ENCODE data around the gene AGAP6.
"Not testable (repeated sequence)": the region's sequence is repeated elsewhere in the genome, so short reads cannot be mapped to it uniquely, and the experiment has no call there.

The AGAP6 gene

GRCh38 chr10:50015596-50016220, 27.5 kb downstream of the AGAP6 start:
- not testable (repeated sequence) for H3K27me3 Mint-ChIP-seq (ENCODE audit: low read depth); H3K36me3 Mint-ChIP-seq (ENCODE audit: low read depth); H3K4me3 Mint-ChIP-seq; H3K27ac Mint-ChIP-seq; H3K9me3 Mint-ChIP-seq; H3K4me1 Mint-ChIP-seq (ENCODE audit: low read depth)

DNA sequence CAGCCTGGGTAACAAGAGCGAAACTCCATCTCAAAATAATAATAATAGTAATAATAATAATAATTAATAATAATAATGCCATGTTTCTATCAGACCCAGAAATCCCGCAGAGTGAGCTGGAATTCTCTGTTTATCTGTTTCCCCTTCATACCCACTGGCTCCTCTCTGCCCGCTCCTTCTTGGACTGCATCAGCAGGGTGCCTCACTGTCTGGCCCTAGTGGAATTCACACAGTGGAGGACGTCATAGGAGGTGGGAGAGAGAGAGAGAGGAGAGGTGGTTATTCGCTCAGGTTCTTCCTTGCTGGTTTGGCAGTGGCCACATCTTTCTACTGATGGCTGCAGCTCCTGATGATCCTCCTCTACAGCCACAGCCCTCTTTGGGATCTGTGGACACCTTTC, 28.7 kb downstream of the AGAP6 start:
- H3K36me3 Mint-ChIP-seq (ENCODE audit: low read depth); H3K27me3 Mint-ChIP-seq (ENCODE audit: low read depth); H3K9me3 Mint-ChIP-seq; H3K27ac Mint-ChIP-seq; H3K4me3 Mint-ChIP-seq; H3K4me1 Mint-ChIP-seq (ENCODE audit: low read depth): not testable (repeated sequence)

GRCh38 chr10:50017646-50018045, 29.4 kb downstream of the AGAP6 start:
- not testable (repeated sequence) for H3K27ac Mint-ChIP-seq; H3K36me3 Mint-ChIP-seq (ENCODE audit: low read depth); H3K4me1 Mint-ChIP-seq (ENCODE audit: low read depth); H3K4me3 Mint-ChIP-seq; H3K27me3 Mint-ChIP-seq (ENCODE audit: low read depth); H3K9me3 Mint-ChIP-seq

- not testable (repeated sequence) for H3K27ac Mint-ChIP-seq; H3K4me1 Mint-ChIP-seq (ENCODE audit: low read depth); H3K27me3 Mint-ChIP-seq (ENCODE audit: low read depth); H3K36me3 Mint-ChIP-seq (ENCODE audit: low read depth); H3K9me3 Mint-ChIP-seq; H3K4me3 Mint-ChIP-seq
Measured at GRCh38 chr10:50019279-50019678, 31.1 kb downstream of the AGAP6 start.

- not testable (repeated sequence) for H3K36me3 Mint-ChIP-seq (ENCODE audit: low read depth); H3K9me3 Mint-ChIP-seq; H3K27ac Mint-ChIP-seq; H3K4me1 Mint-ChIP-seq (ENCODE audit: low read depth); H3K4me3 Mint-ChIP-seq
- peaks cover 13% of the 10 kb centered on the region for H3K27me3 Mint-ChIP-seq (ENCODE audit: low read depth)
Measured at GRCh38 chr10:50020451-50021024, 32.3 kb downstream of the AGAP6 start.

DNA sequence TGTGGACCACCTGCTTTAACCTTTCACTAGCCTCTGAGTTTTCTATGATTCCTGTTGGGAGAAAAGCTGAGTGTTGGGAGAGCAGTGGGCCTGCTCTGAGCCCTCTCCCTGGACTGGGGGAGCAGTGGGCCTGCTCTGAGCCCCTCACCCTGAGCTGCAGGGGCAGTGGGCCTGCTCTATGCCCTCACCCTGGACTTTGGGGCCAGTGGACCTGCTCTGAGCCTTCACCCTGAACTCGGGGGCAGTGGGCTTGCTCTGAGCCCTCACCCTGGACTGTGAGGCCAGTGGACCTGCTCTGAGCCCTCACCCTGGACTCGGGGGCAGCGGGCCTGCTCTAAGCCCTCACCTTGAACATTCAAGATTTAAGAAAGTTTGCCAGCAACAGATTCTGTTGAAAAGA, 33.4 kb downstream of the AGAP6 start:
- H3K4me1 Mint-ChIP-seq (ENCODE audit: low read depth) = no peaks in the 10 kb centered on the region
- no peaks in the 10 kb centered on the region for H3K9me3 Mint-ChIP-seq
- no peak overlapping the region for H3K4me3 Mint-ChIP-seq
- no peaks in the 10 kb centered on the region for H3K36me3 Mint-ChIP-seq (ENCODE audit: low read depth)
- no peak overlapping the region for H3K27ac Mint-ChIP-seq
- peaks cover 17% of the 10 kb centered on the region for H3K27me3 Mint-ChIP-seq (ENCODE audit: low read depth)

GRCh38 chr10:50024716-50025383, 36.6 kb downstream of the AGAP6 start:
- not testable (repeated sequence) for H3K4me1 Mint-ChIP-seq (ENCODE audit: low read depth); H3K9me3 Mint-ChIP-seq; H3K27ac Mint-ChIP-seq; H3K36me3 Mint-ChIP-seq (ENCODE audit: low read depth); H3K4me3 Mint-ChIP-seq
- peaks cover 17% of the 10 kb centered on the region for H3K27me3 Mint-ChIP-seq (ENCODE audit: low read depth)

GRCh38 chr10:50025627-50026026, 37.4 kb downstream of the AGAP6 start:
- Mint-ChIP-seq H3K27me3 (ENCODE audit: low read depth) (peaks cover 17% of the 10 kb centered on the region), H3K4me1 (ENCODE audit: low read depth) (no peaks in the 10 kb centered on the region), H3K36me3 (ENCODE audit: low read depth) (no peaks in the 10 kb centered on the region), H3K27ac (no peak overlapping the region), H3K9me3 (no peaks in the 10 kb centered on the region), H3K4me3 (no peak overlapping the region)

- H3K9me3 Mint-ChIP-seq = no peaks in the 10 kb centered on the region
- no peaks in the 10 kb centered on the region for H3K4me1 Mint-ChIP-seq (ENCODE audit: low read depth)
- H3K27ac Mint-ChIP-seq = no peak overlapping the region
- no peaks in the 10 kb centered on the region for H3K36me3 Mint-ChIP-seq (ENCODE audit: low read depth)
- no peak overlapping the region for H3K4me3 Mint-ChIP-seq
- H3K27me3 Mint-ChIP-seq (ENCODE audit: low read depth) = peaks cover 17% of the 10 kb centered on the region
Measured at GRCh38 chr10:50027195-50027594, 39.0 kb downstream of the AGAP6 start.

GRCh38 chr10:50033481-50033880, 45.3 kb downstream of the AGAP6 start:
- no peak overlapping the region for H3K4me3 Mint-ChIP-seq
- H3K9me3 Mint-ChIP-seq = no peaks in the 10 kb centered on the region
- H3K36me3 Mint-ChIP-seq (ENCODE audit: low read depth) = no peaks in the 10 kb centered on the region
- no peaks in the 10 kb centered on the region for H3K27me3 Mint-ChIP-seq (ENCODE audit: low read depth)
- no peak overlapping the region for H3K27ac Mint-ChIP-seq
- no peaks in the 10 kb centered on the region for H3K4me1 Mint-ChIP-seq (ENCODE audit: low read depth)

- H3K9me3 Mint-ChIP-seq; H3K36me3 Mint-ChIP-seq (ENCODE audit: low read depth); H3K4me1 Mint-ChIP-seq (ENCODE audit: low read depth); H3K27ac Mint-ChIP-seq; H3K27me3 Mint-ChIP-seq (ENCODE audit: low read depth); H3K4me3 Mint-ChIP-seq: not testable (repeated sequence)
Measured at GRCh38 chr10:50035337-50035736, 47.1 kb downstream of the AGAP6 start.

DNA sequence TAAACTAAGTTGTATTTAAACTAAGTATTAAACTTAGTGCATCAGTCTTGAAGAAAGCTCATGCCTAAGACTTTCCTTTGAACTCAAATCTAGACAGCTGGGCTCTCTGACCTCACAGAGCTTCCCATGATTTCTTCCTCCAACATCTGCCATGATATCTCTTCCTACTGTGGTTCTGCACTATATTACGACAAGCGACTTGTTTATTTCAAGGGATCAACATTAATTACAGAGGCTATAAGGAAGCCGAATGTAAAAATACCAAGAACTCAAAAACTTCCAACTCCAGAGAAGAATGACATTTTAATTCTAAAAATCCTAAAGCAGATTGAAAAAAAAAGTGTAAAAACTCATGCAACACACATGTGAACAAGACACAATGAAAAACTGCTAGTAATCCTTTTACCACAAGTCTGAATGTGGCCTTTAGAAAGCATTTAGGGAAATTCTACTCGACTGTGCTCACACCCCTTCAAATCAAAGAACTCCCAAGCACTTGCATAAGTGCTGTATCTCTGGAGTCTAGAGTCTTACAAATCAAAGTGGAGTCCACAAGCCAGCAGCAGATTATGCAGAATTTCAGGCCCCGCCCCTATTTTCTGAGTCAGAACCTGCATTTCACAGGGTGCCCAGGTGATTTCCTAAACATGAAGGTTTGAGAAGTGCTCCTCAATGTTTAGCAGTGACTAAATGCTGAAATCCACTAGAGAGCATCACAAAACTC, 56.9 kb downstream of the AGAP6 start:
- Mint-ChIP-seq H3K27me3 (ENCODE audit: low read depth) (peaks cover 3% of the 10 kb centered on the region), H3K27ac (no peak overlapping the region), H3K4me3 (no peak overlapping the region)

GRCh38 chr10:50046457-50046856, 58.3 kb downstream of the AGAP6 start:
- H3K27ac Mint-ChIP-seq; H3K9me3 Mint-ChIP-seq; H3K27me3 Mint-ChIP-seq (ENCODE audit: low read depth); H3K36me3 Mint-ChIP-seq (ENCODE audit: low read depth); H3K4me3 Mint-ChIP-seq; H3K4me1 Mint-ChIP-seq (ENCODE audit: low read depth): not testable (repeated sequence)

More for the DNA sequence above, 56.9 kb downstream of the AGAP6 start:
- H3K9me3 Mint-ChIP-seq = no peaks in the 10 kb centered on the region
- peaks cover 2% of the 10 kb centered on the region for H3K36me3 Mint-ChIP-seq (ENCODE audit: low read depth)
- H3K4me1 Mint-ChIP-seq (ENCODE audit: low read depth) = no peaks in the 10 kb centered on the region

DNA sequence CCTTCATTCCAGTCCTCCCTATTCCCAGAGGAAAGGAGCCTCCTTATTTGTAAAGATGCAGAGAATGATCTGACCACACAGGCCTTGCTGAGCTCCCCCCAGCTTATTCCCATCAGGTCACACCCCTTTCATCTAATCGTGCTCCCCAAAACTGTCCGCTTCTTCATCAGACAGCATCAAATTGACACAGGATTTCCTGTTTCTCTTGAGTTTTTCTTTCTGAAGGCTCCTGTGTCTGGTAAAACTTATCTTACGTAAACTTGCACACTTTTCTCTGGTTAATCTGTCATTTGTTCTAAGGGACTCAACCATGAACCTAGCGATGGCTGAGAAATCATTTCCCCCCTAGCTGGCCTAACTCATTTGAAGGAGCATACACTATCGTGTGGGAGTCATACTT, 59.4 kb downstream of the AGAP6 start:
- H3K27me3 Mint-ChIP-seq (ENCODE audit: low read depth); H3K36me3 Mint-ChIP-seq (ENCODE audit: low read depth); H3K4me3 Mint-ChIP-seq; H3K9me3 Mint-ChIP-seq; H3K4me1 Mint-ChIP-seq (ENCODE audit: low read depth); H3K27ac Mint-ChIP-seq: not testable (repeated sequence)

DNA sequence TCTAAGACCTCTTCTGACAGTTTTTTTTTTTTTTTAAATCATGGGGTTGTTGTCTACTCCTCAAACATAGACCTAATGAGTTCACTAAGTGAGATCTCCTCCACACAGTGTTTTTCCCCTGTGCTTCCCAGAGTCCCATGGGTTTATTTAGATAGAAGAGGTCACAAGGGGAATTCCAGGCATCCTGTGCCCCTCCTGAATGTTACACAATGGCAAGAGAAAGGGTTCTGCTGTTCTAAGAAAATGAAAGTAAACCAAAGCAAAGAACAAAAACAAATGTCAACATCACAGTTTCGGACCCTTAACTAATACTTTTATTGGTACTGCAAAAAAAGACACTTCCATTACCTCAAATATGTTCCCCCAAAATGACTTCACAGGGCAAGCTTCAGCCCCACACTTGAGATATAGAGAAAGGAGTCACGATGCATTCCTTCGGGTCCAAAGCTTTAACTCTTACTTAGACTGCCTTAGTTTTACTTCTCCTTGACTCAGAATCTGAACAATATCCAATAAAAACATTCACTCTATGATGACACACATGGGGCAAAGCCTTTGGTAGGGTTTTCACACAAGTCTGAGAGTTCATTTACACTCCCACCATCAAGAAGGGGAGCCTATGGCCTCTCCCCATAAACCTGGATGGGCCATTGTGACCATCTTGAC, 63.9 kb downstream of the AGAP6 start:
- H3K4me1 Mint-ChIP-seq (ENCODE audit: low read depth); H3K9me3 Mint-ChIP-seq; H3K36me3 Mint-ChIP-seq (ENCODE audit: low read depth); H3K4me3 Mint-ChIP-seq; H3K27ac Mint-ChIP-seq; H3K27me3 Mint-ChIP-seq (ENCODE audit: low read depth): not testable (repeated sequence)
